Measurements from ENCODE around the gene GCN1. TPM values are rescaled to one million over a fixed set of nuclear protein-coding genes. Genes with fewer than 3 reads are reported as not detected.

GCN1 gene
- total RNA-seq, 1 donor from 2014 or later, result 123 TPM

GRCh38 chr12:120240495-120240833 lies 45.9 kb upstream of the GCN1 start:
- peaks cover 42% of the 10 kb centered on the region for H3K4me1 ChIP-seq (ENCODE audit: insufficient read depth, low read length)
- H3K4me1 Mint-ChIP-seq (ENCODE audit: low read depth, unreplicated experiment), result peaks cover 60% of the 10 kb centered on the region
- no peaks in the 10 kb centered on the region for H3K36me3 ChIP-seq (ENCODE audit: insufficient read depth, low read length)
- H3K4me3 ChIP-seq (ENCODE audit: insufficient read depth, low read depth, low read length), result no peak overlapping the region
- H3K4me2 ChIP-seq (ENCODE audit: low read length), result no peak overlapping the region
- no peak overlapping the region for H2AFZ ChIP-seq (ENCODE audit: low read depth, low read length)
- no peaks in the 10 kb centered on the region for H3K36me3 Mint-ChIP-seq (ENCODE audit: low read depth, unreplicated experiment)
- H3K9me3 Mint-ChIP-seq (ENCODE audit: unreplicated experiment), result no peaks in the 10 kb centered on the region
- H3K27me3 ChIP-seq (ENCODE audit: insufficient read depth, low read length), result no peaks in the 10 kb centered on the region
- peaks cover 98% of the 10 kb centered on the region for H3K79me2 ChIP-seq (ENCODE audit: insufficient read depth, low read length)
- FAIRE-seq (no peak), DNase-seq (ENCODE audit: low read depth) (no peak)
- H3K27ac Mint-ChIP-seq (ENCODE audit: unreplicated experiment), result peak overlapping the region; percentile 72
- H3K9ac ChIP-seq (ENCODE audit: low read length), result no peak overlapping the region
- no peak overlapping the region for H3K27ac ChIP-seq (ENCODE audit: low read depth, low read length)
- H4K20me1 ChIP-seq (ENCODE audit: insufficient read depth, low read length), result peaks cover 66% of the 10 kb centered on the region
- TF ChIP-seq CTCF (IDR thresholded peaks at IDR 0.05; ENCODE audit: insufficient read depth, low read depth, low read length) (no peak), EZH2 (IDR thresholded peaks at IDR 0.05; ENCODE audit: insufficient read depth, low read length) (no peak)
- H3K9me3 ChIP-seq (ENCODE audit: insufficient read depth, low read depth, low read length), result no peaks in the 10 kb centered on the region
- no peak overlapping the region for H3K4me3 Mint-ChIP-seq (ENCODE audit: unreplicated experiment)
- no peaks in the 10 kb centered on the region for H3K27me3 Mint-ChIP-seq (ENCODE audit: low read depth, unreplicated experiment)

- Histone ChIP-seq H3K9ac (ENCODE audit: low read length) (no peak overlapping the region), H3K4me1 (ENCODE audit: insufficient read depth, low read length) (peaks cover 43% of the 10 kb centered on the region), H3K9me3 (ENCODE audit: insufficient read depth, low read depth, low read length) (no peaks in the 10 kb centered on the region), H3K79me2 (ENCODE audit: insufficient read depth, low read length) (peaks cover 98% of the 10 kb centered on the region), H3K4me2 (ENCODE audit: low read length) (no peak overlapping the region), H4K20me1 (ENCODE audit: insufficient read depth, low read length) (peaks cover 62% of the 10 kb centered on the region), H3K4me3 (ENCODE audit: insufficient read depth, low read depth, low read length) (no peak overlapping the region), H3K36me3 (ENCODE audit: insufficient read depth, low read length) (no peaks in the 10 kb centered on the region), H3K27me3 (ENCODE audit: insufficient read depth, low read length) (no peaks in the 10 kb centered on the region), H2AFZ (ENCODE audit: low read depth, low read length) (no peak overlapping the region), H3K27ac (ENCODE audit: low read depth, low read length) (no peak overlapping the region)
- Mint-ChIP-seq H3K4me3 (ENCODE audit: unreplicated experiment) (no peak overlapping the region), H3K9me3 (ENCODE audit: unreplicated experiment) (no peaks in the 10 kb centered on the region), H3K27me3 (ENCODE audit: low read depth, unreplicated experiment) (no peaks in the 10 kb centered on the region), H3K27ac (ENCODE audit: unreplicated experiment) (no peak overlapping the region), H3K36me3 (ENCODE audit: low read depth, unreplicated experiment) (no peaks in the 10 kb centered on the region), H3K4me1 (ENCODE audit: low read depth, unreplicated experiment) (peaks cover 62% of the 10 kb centered on the region)
- FAIRE-seq (no peak), DNase-seq (ENCODE audit: low read depth) (no peak)
- TF ChIP-seq EZH2 (IDR thresholded peaks at IDR 0.05; ENCODE audit: insufficient read depth, low read length) (no peak), CTCF (IDR thresholded peaks at IDR 0.05; ENCODE audit: insufficient read depth, low read depth, low read length) (no peak)
Measured at GRCh38 chr12:120239776-120240494, 45.4 kb upstream of the GCN1 start.

- Histone ChIP-seq H3K4me2 (ENCODE audit: low read length) (peak overlapping the region; percentile 69), H3K27me3 (ENCODE audit: insufficient read depth, low read length) (no peaks in the 10 kb centered on the region), H3K4me3 (ENCODE audit: insufficient read depth, low read depth, low read length) (no peak overlapping the region), H3K27ac (ENCODE audit: low read depth, low read length) (peak overlapping the region; percentile 88), H3K9ac (ENCODE audit: low read length) (peak overlapping the region; percentile 67), H2AFZ (ENCODE audit: low read depth, low read length) (no peak overlapping the region), H3K79me2 (ENCODE audit: insufficient read depth, low read length) (peaks cover 100% of the 10 kb centered on the region), H4K20me1 (ENCODE audit: insufficient read depth, low read length) (peaks cover 58% of the 10 kb centered on the region), H3K4me1 (ENCODE audit: insufficient read depth, low read length) (peaks cover 51% of the 10 kb centered on the region), H3K9me3 (ENCODE audit: insufficient read depth, low read depth, low read length) (no peaks in the 10 kb centered on the region), H3K36me3 (ENCODE audit: insufficient read depth, low read length) (no peaks in the 10 kb centered on the region)
- DNase-seq (ENCODE audit: low read depth) (no peak), FAIRE-seq (no peak)
- Mint-ChIP-seq H3K4me1 (ENCODE audit: low read depth, unreplicated experiment) (peaks cover 68% of the 10 kb centered on the region), H3K27me3 (ENCODE audit: low read depth, unreplicated experiment) (no peaks in the 10 kb centered on the region), H3K9me3 (ENCODE audit: unreplicated experiment) (no peaks in the 10 kb centered on the region), H3K4me3 (ENCODE audit: unreplicated experiment) (no peak overlapping the region), H3K36me3 (ENCODE audit: low read depth, unreplicated experiment) (peaks cover 2% of the 10 kb centered on the region), H3K27ac (ENCODE audit: unreplicated experiment) (no peak overlapping the region)
- TF ChIP-seq CTCF (IDR thresholded peaks at IDR 0.05; ENCODE audit: insufficient read depth, low read depth, low read length) (no peak), EZH2 (IDR thresholded peaks at IDR 0.05; ENCODE audit: insufficient read depth, low read length) (no peak)
Measured at GRCh38 chr12:120238839-120239445, 44.4 kb upstream of the GCN1 start.
